Gastrocnemius medialis (tissue), 4 donors: ENCODE results near the gene PECR. TPM values are rescaled to one million over a fixed set of nuclear protein-coding genes. Genes with fewer than 3 reads are reported as not detected.

ENCODE experiments used
- ATAC-seq, 2 donors: fragments of 150-250 bp; one replicate each; pipeline ENCODE4 v1.9.1; 2016
- DNase-seq, 2 donors: peaks; one replicate each; pipeline ENCODE4 v3.0.0-alpha.2; 2019
- H3K27ac ChIP-seq, 4 donors: fragments of 200-600 bp; sonication (generic); 1 replicate in 1 of 4; 2 replicates in 3 of 4; pipeline ENCODE4 v1.5.1; 2016 to 2018; ENCODE audit warnings: mild to moderate bottlenecking in 2 of 4, moderate library complexity in 1 of 4
- H3K27me3 ChIP-seq, 3 donors: fragments of 200-600 bp; sonication (generic) in 2 of 3; 1 replicate in 1 of 3; 2 replicates in 2 of 3; pipeline versions ENCODE4 v1.5.1 to v1.6.0; 2016 to 2019; ENCODE audit warnings: mild to moderate bottlenecking in 1 of 3, moderate library complexity in 1 of 3
- H3K36me3 ChIP-seq, 2 donors: fragments of 200-600 bp; sonication (generic) in 1 of 2; one replicate each; pipeline ENCODE4 v1.5.1; 2017 to 2018
- H3K4me1 ChIP-seq, 2 donors: fragments of 200-600 bp; sonication (generic) in 1 of 2; one replicate each; pipeline ENCODE4 v1.5.1; 2016 to 2017; ENCODE audit warnings: mild to moderate bottlenecking in 2 of 2
- H3K4me3 ChIP-seq, 4 donors: fragments of 200-600 bp; sonication (generic) in 3 of 4; 1 replicate in 1 of 4; 2 replicates in 3 of 4; pipeline ENCODE4 v1.5.1; 2016 to 2019; ENCODE audit warnings: mild to moderate bottlenecking in 2 of 4
- H3K9me3 ChIP-seq, 3 donors: fragments of 200-600 bp; sonication (generic) in 2 of 3; 1 replicate in 1 of 3; 2 replicates in 2 of 3; pipeline ENCODE4 v1.5.1; 2016 to 2019
- CTCF ChIP-seq, 5 experiments: fragments of 450-650 bp in 3 of 5; fragments of 200-600 bp in 2 of 5; sonication (generic) in 2 of 5; IDR thresholded peaks in 4 of 5; conservative IDR thresholded peaks in 1 of 5; 1 replicate in 4 of 5; 2 replicates in 1 of 5; pipeline ENCODE4 v1.5.1; 2016 to 2019; ENCODE audit warnings: antibody characterized with exemption in 5 of 5, mild to moderate bottlenecking in 3 of 5, moderate library complexity in 3 of 5
- POLR2A ChIP-seq, 2 donors: fragments of 450-650 bp; IDR thresholded peaks; one replicate each; pipeline ENCODE4 v1.6.1; 2017; ENCODE audit warnings: antibody characterized with exemption in 2 of 2, mild to moderate bottlenecking in 2 of 2, moderate library complexity in 2 of 2
- in situ Hi-C, 4 donors: fragments of 200-750 bp; cut with MboI; loops; one replicate each; pipeline versions ENCODE4 v1.15.0 to v1.8.0; 2017; ENCODE audit warnings: low sequenced_read_pairs in 4 of 4
- intact Hi-C: fragments of 100-400 bp; cut with DNase I; formaldehyde crosslinking; loops from one replicate; pipeline ENCODE4 v1.15.1; 2023; ENCODE audit warnings: low total_unique reads
- total RNA-seq, 4 donors: library from RNA; depleted of rRNA; stranded (reverse); fragments of >200 nt; gene quantifications; one replicate each; pipeline versions ENCODE4 v1.1.0 to v1.2.3, GENCODE V29; 2016

PECR gene
- total RNA-seq, 4 donors from 2014 or later, result 0.42 to 7.5 (median 1.5) TPM

GRCh38 chr2:216016581-216016980 lies 65.0 kb downstream of the PECR start:
- TF ChIP-seq POLR2A (IDR thresholded peaks at IDR 0.05) (no peak), CTCF (IDR thresholded peaks at IDR 0.05 in 4 of 5, conservative IDR thresholded peaks at IDR 0.05 in 1 of 5) (no peak)
- DNase-seq (no peak), ATAC-seq (no peak)
- H3K36me3 ChIP-seq, result no peaks in the 10 kb centered on the region
- H3K27ac ChIP-seq, result no peak overlapping the region
- intact Hi-C loops (no loop called here), in situ Hi-C loops (no loop called here)
- H3K4me1 ChIP-seq, result peaks cover 0 to 8% of the 10 kb centered on the region in 2 donors
- no peaks in the 10 kb centered on the region for H3K27me3 ChIP-seq
- no peaks in the 10 kb centered on the region for H3K9me3 ChIP-seq
- H3K4me3 ChIP-seq, result no peak overlapping the region

GRCh38 chr2:216015722-216016464 lies 65.7 kb downstream of the PECR start:
- DNase-seq, result no peak
- peaks cover 0 to 8% of the 10 kb centered on the region in 2 donors for H3K4me1 ChIP-seq
- H3K27ac ChIP-seq, result no peak overlapping the region
- H3K27me3 ChIP-seq, result no peaks in the 10 kb centered on the region
- intact Hi-C loops (no loop called here), in situ Hi-C loops (no loop called here)
- TF ChIP-seq POLR2A (IDR thresholded peaks at IDR 0.05) (no peak), CTCF (IDR thresholded peaks at IDR 0.05 in 4 of 5, conservative IDR thresholded peaks at IDR 0.05 in 1 of 5) (no peak)
- ATAC-seq, result no peak
- no peaks in the 10 kb centered on the region for H3K9me3 ChIP-seq
- H3K4me3 ChIP-seq, result no peak overlapping the region
- no peaks in the 10 kb centered on the region for H3K36me3 ChIP-seq

GRCh38 chr2:216014986-216015385 lies 66.6 kb downstream of the PECR start:
- Histone ChIP-seq H3K9me3 (no peaks in the 10 kb centered on the region), H3K36me3 (no peaks in the 10 kb centered on the region)
- ATAC-seq, result no peak

GRCh38 chr2:216014006-216014405 lies 67.6 kb downstream of the PECR start:
- no peaks in the 10 kb centered on the region for H3K27me3 ChIP-seq
- peaks cover 0 to 8% of the 10 kb centered on the region in 2 donors for H3K4me1 ChIP-seq
- intact Hi-C loops, result no loop called here
- DNase-seq, result no peak
- in situ Hi-C loops, result no loop called here
- H3K36me3 ChIP-seq, result no peaks in the 10 kb centered on the region
- H3K4me3 ChIP-seq, result no peak overlapping the region
- H3K9me3 ChIP-seq, result no peaks in the 10 kb centered on the region
- H3K27ac ChIP-seq, result no peak overlapping the region
- ATAC-seq, result no peak
- TF ChIP-seq CTCF (IDR thresholded peaks at IDR 0.05 in 4 of 5, conservative IDR thresholded peaks at IDR 0.05 in 1 of 5) (no peak), POLR2A (IDR thresholded peaks at IDR 0.05) (no peak)

More at GRCh38 chr2:216014986-216015385, 66.6 kb downstream of the PECR start:
- TF ChIP-seq POLR2A (IDR thresholded peaks at IDR 0.05), result no peak
- no peak for TF ChIP-seq CTCF (IDR thresholded peaks at IDR 0.05 in 4 of 5, conservative IDR thresholded peaks at IDR 0.05 in 1 of 5)
- H3K4me3 ChIP-seq, result no peak overlapping the region
- no peak for DNase-seq
- no peak overlapping the region for H3K27ac ChIP-seq
- H3K4me1 ChIP-seq, result peaks cover 0 to 8% of the 10 kb centered on the region in 2 donors
- intact Hi-C loops (no loop called here), in situ Hi-C loops (no loop called here)
- no peaks in the 10 kb centered on the region for H3K27me3 ChIP-seq
